ENCODE measurements around the gene MRTFB. TPM values are rescaled to one million over a fixed set of nuclear protein-coding genes. Genes with fewer than 3 reads are reported as not detected.

Gene MRTFB
- total RNA-seq, 1 donor from 2014 or later: 3.3 TPM

DNA sequence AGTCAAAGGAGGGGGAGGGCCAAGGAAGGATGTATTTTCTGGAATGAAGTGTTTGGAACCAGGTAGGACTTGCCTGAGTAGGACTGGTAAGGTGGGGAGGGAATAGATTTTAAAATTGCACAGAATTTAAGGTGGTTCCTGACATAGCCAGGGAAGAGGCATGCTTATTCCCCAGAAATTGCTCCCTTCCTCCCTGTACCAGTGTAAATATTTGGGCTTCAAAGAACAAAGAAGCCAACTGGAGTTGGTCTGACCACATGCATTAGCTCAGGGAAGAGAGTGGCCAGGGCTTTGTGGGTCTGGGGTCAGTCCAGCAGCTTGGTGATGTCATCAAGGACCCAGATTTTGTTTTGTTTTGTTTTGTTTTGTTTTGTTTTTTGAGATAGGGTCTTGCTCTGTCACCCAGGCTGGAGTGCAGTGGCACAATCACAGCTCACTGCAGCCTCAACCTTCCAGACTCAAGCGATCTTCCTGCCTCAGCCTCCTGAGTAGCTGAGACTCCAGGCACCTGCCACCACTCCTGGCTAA lies 9.3 kb upstream of the MRTFB start:
- no peak for DNase-seq (ENCODE audit: low read depth in 2 of 2)

DNA sequence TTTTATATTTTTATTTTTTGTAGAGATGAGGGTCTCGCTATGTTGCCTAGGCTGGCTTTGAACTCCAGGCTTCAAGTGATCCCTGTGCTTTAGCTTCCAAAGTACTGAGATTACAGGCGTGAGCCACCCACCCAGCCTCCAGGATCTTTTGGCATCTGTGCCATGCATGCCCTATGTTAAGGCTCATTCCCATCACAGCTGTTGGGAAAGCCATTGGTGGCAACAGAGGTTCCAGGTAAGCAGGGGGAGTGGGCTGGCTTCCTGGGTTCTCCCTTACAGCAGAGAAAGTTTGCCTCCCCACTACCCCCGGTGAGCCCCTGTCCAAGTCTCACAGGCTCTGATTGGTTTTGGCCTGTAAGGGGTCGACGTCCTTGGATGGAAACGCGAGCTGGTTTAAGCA lies 8.9 kb upstream of the MRTFB start:
- no peak for DNase-seq (ENCODE audit: low read depth in 2 of 2)

DNA sequence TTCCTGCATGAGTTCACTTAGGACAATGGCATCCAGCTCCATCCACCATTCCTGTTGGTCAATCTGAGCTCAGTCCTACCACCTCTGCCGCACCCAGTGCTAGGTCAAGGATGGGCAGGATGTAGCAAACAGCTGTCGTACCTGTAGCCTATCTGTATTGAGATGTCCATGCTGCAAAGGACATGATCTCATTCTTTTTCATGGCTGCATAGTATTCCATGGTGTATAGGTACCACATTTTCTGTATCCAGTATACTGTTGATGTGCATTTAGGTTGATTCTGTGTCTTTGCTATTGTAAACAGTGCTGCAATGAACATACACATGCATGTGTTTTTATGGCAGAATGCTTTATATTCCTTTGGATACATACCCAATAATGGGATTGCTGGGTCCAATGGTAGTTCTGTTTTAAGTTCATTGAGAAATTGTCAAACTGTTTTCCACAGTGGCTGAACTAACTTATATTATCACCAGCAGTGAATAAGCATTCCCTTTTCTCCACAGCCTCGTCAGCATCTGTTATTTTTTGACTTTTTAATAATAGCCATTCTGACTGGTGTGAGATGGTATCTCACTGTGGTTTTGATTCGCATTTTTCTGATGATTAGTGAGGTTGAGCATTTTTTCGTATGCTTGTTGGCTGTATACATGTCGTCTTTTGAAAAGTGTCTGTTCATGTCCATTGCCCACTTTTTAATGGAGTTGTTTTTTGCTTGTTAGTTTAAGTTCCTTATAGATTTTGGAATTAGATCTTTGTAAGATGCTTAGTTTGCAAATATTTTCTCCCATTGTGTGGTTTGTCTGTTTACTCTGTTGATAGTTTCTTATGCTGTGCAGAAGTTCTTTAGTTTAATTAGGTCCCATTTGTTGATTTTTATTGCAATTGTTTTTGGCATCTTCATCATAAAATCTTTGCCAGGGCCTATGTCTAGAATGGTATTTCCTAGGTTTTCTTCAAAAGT lies 7.2 kb upstream of the MRTFB start:
- DNase-seq (ENCODE audit: low read depth in 2 of 2): no peak

DNA sequence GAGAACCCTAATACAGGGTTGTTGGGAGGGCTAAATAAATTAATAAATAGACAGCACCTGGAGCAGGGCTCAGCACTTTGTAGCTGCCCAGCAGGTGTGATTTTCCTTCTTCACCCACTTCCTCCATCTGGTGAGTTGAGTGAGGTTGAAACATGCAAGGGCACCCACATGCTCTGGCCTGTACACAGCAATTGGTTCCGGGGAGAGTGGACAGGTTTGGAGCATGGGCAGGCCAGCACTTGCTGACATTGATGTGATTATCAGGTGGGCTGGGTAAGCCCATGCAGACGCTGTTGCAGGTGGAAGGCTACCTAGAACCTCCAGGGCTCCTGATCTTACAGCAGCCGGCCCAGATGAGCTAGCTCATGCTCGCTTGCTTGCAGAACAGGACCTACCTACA lies 1.3 kb upstream of the MRTFB start:
- no peak for DNase-seq (ENCODE audit: low read depth in 2 of 2)

DNA sequence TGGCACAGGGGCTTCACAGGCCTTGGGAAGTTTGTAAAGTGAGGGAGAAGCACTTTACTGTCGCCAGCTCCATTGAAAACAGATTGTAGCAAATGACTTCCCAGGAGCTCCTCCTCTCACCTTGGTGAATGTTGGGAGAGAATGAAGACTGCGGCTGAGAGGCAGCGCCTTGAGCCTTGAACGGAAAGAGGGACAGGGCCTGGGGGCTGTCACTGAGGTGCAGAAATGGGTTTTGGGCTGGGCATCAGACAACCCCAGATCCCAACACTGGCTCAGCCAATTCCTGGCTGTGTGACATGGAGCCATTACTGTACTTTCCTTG lies 603 bp upstream of the MRTFB start:
- DNase-seq (ENCODE audit: low read depth in 2 of 2): no peak

DNA sequence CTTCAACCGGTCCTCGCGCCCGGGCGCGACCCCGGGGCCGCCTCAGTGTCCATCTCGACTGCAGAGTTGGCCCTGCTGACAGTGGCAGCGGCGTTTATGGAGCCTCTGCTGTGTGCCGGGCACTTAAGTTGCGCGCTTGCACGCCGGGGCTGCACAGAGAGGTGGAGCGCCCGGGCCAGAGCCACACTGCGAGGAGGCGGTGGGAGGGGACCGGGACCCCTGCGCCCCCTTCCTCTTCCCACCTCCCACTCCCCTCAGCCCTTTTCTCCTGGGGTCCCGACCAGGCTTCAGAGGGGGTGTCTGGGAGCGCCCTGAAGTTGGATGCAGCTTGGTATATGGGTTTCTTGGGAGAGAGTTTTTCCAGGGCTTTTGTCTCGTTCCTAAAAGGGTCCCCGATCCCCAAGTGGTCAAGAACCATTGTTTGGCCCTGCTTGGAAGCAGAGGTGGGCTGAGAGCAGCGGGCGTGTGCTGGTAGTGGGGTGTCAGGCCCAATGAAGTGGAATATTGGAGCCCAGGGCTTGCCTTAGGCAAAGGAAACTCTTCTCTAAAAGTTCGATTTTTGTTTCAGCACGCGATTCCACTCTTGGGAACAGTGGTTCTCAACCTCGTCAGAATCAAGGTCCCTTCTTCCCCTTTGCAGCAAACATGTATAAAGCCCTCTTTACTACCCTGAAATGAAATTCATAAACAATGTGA lies 605 bp downstream of the MRTFB start:
- no peak for DNase-seq (ENCODE audit: low read depth in 2 of 2)

DNA sequence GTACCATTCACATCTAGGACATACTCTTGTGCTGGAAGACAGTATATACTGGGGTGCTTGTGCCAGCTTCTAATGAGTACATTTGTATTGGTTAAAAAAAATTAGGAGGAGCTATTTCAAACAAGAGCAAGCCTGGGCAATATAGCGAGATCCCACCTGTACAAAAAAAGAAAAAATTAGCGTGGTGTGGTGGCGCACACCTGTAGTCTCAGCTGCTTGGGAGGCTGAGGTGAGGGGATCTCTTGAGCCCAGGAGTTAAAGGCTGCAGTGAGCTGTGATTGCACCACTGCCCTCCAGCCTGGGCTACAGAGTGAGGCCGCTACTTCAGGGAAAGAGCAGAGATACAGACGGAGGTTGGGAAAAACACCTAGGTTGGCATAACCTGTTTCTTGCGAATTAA lies 1.2 kb downstream of the MRTFB start:
- DNase-seq (ENCODE audit: low read depth in 2 of 2): no peak

DNA sequence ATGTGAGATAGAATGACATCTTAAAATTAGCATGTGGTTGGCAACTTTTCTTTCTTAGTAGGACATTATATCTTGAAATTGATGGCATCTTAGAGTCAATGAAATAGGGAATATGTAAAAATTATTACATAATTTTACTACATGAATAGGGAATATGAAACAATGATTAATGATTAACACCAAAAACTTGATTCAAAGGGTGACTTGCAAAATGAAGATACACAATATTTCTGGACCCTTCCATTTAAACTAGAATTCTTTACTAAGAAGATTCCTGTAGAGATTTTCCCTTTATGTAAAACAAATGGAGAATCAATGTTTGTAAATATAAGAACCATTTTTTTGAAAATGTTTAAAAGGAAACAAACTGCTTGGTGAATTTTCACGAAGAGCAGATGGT lies 3.4 kb downstream of the MRTFB start:
- DNase-seq (ENCODE audit: low read depth in 2 of 2): no peak

DNA sequence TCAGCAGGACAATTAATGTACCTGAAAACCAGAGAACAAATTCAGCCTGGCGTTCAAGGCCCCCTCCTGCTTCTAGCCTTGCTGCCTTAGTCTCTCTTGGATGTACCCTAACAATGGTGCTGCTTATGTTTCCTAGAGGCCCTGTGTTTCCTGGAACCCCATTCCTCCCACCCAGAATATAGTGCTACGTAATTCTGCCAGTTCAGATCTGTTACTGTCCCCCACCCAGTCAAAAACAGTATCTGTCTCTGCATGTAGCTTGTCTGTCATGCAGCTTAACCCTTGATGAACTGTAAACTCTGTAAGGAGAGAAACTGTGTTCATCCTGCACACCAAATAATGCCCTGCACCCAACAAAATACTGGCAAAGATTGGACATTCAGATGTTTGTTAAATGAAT lies 6.8 kb downstream of the MRTFB start:
- DNase-seq (ENCODE audit: low read depth in 2 of 2): no peak

DNA sequence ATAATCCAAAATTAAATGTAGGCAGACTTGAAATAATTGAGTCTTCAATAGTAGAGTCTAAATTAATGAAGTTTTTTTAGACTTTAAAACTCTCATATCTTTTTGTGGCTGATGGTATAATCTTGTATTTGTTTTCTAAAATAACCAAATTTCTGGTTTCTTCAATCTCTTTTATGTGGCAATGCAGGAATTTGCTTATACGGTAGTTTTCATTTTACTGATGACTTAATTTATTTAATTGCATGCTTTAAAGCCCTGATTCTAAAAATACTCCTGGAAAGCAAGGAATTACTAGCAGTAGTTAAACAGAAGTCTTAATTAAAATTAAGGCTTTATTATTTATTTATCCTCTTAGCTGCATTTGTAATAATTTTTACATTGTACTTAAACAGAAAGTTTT lies 15.4 kb downstream of the MRTFB start:
- DNase-seq (ENCODE audit: low read depth in 2 of 2): no peak

DNA sequence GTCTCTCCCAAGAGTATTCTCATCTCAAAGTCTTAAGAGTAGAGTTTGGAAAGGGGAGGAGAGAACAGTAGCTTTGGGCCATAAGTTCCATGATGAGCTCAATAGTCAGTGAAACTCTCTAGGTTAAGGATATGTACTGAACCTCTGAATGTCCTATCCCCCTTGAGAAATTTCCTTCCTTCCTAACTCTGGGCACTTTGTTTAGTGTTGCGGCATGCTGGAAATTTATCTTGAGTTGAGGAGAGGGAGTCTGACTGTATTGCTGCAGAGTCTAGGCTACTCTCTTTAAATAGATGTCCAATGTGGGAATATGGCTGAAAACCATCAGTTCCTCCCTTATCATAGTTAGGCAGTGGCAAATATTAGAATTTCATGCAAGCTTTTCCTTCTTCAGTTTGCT lies 16.1 kb downstream of the MRTFB start:
- DNase-seq (ENCODE audit: low read depth in 2 of 2): no peak

DNA sequence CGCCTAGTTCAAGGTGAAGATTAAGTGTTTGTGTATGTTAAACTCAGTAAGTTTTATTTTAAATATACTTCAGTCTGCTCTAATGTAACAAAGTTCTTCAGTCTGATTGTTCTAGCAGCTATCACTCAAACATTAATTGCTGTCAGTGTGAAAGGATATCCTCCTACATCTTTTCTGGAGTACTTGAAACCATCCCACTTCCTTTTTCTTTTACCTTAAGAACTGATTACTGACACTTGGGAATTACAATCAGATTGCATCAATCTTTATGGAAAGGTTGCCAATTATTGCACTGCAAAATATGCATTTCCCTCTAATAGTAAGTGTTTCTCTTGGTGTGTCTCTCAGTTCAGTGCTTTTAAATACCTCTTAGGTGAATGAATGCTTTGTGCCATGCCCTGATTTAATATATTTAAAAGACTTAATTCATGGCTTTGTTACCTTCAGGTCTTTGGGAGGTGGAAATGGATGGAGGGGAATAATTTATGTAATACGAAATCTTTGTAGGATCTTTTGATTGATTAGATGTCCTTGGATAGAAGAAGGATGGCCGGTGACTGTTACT lies 16.6 kb downstream of the MRTFB start:
- DNase-seq (ENCODE audit: low read depth in 2 of 2): no peak

DNA sequence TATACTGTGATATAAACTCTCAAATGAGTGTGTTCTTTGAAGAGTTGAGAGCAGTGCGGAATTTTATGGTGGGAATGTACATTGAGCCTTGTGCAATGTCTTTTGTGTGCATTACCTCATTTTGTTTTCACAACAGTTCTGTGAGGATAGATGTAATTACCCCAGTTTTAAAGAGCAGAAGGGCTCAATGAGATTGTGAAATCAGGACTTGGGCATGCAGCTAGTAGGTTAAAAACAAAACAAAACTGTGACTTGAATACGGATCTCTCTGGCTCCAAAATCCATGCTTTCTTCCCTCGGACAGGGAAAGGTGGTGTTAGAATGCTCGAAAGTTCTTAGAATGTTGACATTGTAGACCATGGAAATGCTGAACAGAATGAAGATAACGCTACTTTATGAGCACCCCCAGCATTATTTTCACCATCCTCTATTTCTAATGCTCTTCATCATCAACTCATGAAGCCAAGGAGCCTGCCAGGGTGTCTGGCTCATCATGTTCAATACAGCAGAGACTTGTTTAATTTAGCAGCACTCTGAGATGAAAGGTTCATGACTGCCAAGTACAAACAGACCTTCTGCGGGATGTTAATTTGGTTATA lies 17.1 kb downstream of the MRTFB start:
- no peak for DNase-seq (ENCODE audit: low read depth in 2 of 2)

DNA sequence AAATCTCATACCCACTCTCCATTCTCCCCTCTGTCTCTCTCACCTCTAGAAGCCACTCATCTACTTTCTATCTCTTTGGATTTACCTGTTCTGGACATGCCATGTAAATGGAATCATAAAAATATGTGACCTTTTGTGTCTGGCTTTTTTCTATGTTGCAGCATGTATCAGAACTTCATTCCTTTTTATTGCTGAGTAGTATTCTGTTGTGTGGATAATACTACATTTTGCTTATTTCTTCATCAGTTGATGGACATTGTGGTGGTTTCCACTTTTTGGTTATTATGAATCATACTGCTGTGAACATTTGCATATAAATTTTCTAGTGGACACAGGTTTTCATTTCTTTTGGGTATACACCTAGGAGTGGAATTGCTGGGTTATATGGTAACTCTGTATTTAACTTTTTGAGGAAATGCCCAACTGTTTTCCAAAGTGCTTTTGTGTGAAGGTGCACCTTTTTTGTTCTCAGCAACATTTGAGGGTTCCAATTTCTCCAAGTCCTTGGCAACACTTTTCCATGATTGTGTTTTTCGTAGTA lies 18.2 kb downstream of the MRTFB start:
- no peak for DNase-seq (ENCODE audit: low read depth in 2 of 2)

DNA sequence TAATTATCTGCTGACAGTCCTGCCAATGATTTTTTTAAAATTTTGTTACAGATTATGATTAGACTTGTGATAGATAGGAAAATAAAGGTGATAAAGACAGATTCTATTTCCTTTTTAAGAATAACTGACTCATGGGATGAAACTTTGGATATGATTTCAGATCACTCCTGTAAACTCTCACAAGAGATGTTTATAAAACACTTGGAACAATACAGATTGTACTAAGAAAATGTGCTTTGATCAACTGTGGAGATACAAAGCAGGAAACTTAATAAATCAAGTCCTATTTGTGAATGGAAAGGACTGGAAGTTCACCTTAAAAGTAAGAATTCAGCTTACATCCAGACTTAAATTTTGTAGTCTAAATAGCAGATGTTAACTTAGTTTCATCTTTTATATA lies 21.4 kb downstream of the MRTFB start:
- peak in 1 of 2 donors; percentile 41 for DNase-seq (ENCODE audit: low read depth in 2 of 2)

DNA sequence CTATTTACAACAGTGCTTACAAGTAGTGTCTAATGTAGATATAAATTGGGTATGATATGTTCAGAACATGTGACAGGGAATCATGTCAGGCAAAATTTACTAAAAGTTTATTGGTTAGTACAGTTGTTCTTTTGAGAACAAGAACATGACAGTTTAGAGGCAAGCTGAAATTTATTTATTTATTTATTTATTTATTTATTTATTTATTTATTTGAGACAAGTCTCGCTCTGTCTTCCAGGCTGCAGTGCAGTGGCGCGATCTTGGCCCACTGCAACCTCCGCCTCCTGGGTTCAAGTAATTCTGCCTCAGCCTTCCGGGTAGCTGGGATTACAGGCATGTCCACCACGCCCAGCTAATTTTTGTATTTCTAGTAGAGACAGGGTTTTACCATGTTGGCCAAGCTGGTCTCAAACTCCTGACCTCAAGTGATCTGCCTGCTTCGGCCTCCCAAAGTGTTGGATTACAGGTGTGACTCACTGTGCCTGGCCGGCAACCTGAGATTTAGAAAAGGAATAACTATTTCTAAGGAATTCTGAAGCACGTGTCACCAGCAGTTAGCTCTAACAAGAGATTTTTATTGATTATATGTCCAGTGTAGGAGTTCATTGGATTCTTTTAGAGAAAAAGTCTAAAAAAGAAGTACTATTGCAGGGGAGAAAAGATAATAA lies 24.9 kb downstream of the MRTFB start:
- no peak for DNase-seq (ENCODE audit: low read depth in 2 of 2)

DNA sequence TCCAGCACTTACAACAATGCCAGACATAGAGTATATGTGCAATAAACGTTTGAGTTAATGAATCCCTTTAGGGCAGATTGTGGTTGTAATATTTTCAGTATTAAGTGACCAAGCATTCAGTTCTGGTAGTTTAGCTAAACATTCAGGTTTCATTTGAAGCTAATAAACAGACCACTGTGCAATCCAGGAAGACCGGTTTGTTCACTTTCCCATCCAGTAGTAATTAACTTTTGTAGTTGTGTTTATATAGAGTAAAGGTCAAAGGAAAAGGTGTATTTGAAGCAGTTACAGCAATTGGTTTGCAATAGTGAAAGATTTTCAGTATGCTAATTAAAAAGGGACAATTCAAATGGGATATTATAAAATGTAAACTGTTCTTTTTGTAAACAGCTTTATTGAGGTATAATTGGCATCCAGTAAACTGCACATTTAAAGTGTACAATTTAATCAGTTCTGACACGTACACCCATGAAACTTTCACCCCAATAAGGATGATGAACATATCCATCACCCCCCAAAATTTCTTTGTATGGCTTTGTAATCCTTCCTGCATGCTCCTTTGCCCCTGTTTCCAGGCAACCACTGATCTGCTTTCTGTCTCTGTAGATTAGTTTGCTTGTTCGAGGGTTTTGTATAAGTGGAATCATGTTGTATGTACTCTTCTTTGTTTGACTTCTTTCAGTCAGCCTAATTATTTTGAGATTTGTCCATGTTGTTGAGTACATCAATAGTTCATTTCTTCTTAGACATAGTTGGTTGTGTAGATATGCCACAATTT lies 26.3 kb downstream of the MRTFB start:
- no peak for DNase-seq (ENCODE audit: low read depth in 2 of 2)

DNA sequence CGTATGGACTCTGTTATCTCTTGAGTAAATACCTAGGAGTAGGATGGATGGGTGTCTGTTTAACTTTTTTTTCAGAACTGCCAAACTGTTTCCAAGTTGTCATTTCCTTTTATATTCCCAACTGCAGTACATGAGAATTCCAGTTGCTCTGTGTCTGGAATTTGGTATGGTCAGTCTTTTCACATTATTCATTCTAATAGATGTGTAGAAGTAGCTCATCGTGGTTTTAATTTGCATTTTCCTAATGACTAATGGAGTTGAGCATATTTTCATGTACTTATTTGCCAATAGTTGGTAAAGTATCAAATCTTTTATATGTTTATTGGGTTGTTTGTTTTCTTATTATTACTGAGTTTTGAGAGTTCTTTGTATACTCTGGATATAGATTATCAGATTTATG lies 27.0 kb downstream of the MRTFB start:
- no peak for DNase-seq (ENCODE audit: low read depth in 2 of 2)

DNA sequence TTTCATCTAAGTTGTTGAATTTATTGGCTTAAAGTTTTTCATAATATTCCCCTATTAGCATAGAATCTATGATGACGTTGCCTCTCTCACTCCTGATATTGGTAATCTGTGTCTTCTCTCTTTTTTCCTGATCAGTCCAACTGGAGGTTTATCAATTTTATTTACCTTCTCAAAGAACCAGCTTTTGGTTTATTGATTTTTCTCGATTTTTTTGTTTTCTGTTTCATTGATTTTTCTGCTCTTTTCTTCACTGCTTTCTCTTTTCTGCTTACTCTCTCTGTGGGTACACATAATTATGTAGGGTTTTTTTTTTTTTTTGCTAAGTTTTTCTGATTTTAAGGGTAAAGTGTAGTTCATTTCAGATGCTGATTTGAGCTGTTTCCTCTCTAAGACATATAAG lies 29.7 kb downstream of the MRTFB start:
- DNase-seq (ENCODE audit: low read depth in 2 of 2): no peak

DNA sequence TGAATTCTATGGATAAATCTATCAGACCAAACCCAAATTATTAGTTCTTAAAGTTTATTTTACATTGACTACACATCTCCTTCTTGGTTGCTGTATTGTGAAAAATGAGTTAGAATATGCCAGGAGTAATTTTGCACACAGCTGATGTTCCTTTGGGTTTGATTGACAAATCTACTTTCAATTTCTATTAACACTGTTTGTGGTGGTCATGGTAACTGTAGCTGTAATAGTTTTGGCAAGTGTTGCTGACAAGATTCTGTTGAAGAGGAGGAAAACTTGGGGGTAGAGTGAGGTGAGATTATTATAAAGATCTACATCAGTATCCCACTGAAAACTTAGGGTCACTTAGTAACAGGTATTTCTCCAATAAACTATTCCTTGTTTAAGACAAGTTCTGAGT lies 30.3 kb downstream of the MRTFB start:
- no peak for DNase-seq (ENCODE audit: low read depth in 2 of 2)
